ENCODE measurements around the gene TAOK3.

The TAOK3 gene

GRCh38 chr12:118127867-118128266 lies 244.8 kb downstream of the TAOK3 start:
- DNase-seq, result no peak

GRCh38 chr12:118126119-118126757 lies 246.5 kb downstream of the TAOK3 start:
- DNase-seq, result no peak

GRCh38 chr12:118125743-118126118 lies 247.0 kb downstream of the TAOK3 start:
- DNase-seq, result no peak

- DNase-seq, result no peak
These were observed 248.3 kb downstream of the TAOK3 start for GRCh38 chr12:118124333-118124874.

GRCh38 chr12:118122264-118122663 lies 250.4 kb downstream of the TAOK3 start:
- no peak for DNase-seq

- peak; percentile 76 for DNase-seq
These were observed 251.9 kb downstream of the TAOK3 start for GRCh38 chr12:118120579-118121363.

- DNase-seq, result no peak
These were observed 253.2 kb downstream of the TAOK3 start for GRCh38 chr12:118119449-118119879.

GRCh38 chr12:118109088-118109487 lies 263.6 kb downstream of the TAOK3 start:
- no peak for DNase-seq

GRCh38 chr12:118107694-118108093 lies 265.0 kb downstream of the TAOK3 start:
- no peak for DNase-seq

GRCh38 chr12:118107011-118107410 lies 265.7 kb downstream of the TAOK3 start:
- no peak for DNase-seq

GRCh38 chr12:118103601-118104382 lies 268.9 kb downstream of the TAOK3 start, which contains the start of gene VSIG10:
Gene VSIG10 (minus strand): TSS chr12:118104011. CDS start chr12:118103671, 340 bp downstream.
- DNase-seq, result no peak

- no peak for DNase-seq
These were observed 269.5 kb downstream of the TAOK3 start for GRCh38 chr12:118103201-118103600.

- DNase-seq, result no peak
These were observed 270.1 kb downstream of the TAOK3 start for GRCh38 chr12:118102609-118103008.

GRCh38 chr12:118102070-118102469 lies 270.6 kb downstream of the TAOK3 start:
- DNase-seq, result no peak

GRCh38 chr12:118101051-118101450 lies 271.7 kb downstream of the TAOK3 start:
- DNase-seq, result no peak

Data from RPMI8226 (cell line).